GM12878 (cell line): ENCODE data around the gene PPP1R14D. TPM values are rescaled to one million over a fixed set of nuclear protein-coding genes. Genes with fewer than 3 reads are reported as not detected.

Source experiments
- ATAC-seq: fragments of 200-7000 bp; cut with Tn5 transposase; 3 replicates; pipeline ENCODE4 v1.9.1; 2020; ENCODE audit warnings: mild to moderate bottlenecking, moderate library complexity
- BruUV-seq: library from RNA; stranded (reverse); fragments of 400-500 nt; replicated peaks from 2 replicates; lab custom pipeline; 2021; lab: Mats Ljungman, UMichigan
- CTCF ChIA-PET: fragments of 300-600 bp; sonication (Branson Sonifier 250); formaldehyde crosslinking; extraction: SDS; loops from one replicate; lab custom pipeline; 2021; ENCODE audit warnings: inconsistent platforms; lab: Yijun Ruan, JAX
- POLR2A ChIA-PET: fragments of 350-600 bp; formaldehyde crosslinking; extraction: SDS; loops from one replicate; lab custom pipeline; 2021; ENCODE audit warnings: inconsistent platforms; lab: Charles Lee
- RAD21 ChIA-PET: fragments of 300-600 bp; sonication (Branson Sonifier 250); formaldehyde crosslinking; loops from one replicate; lab custom pipeline; 2023; ENCODE audit warnings: antibody characterized with exemption; ENCODE audit not compliant: unreplicated experiment; lab: Charles Lee
- SMC1A ChIA-PET: fragments of 300-600 bp; sonication (Branson Sonifier 250); formaldehyde crosslinking; loops from one replicate; lab custom pipeline; 2023; ENCODE audit not compliant: unreplicated experiment, uncharacterized antibody; lab: Charles Lee
- DNase-seq: peaks from one replicate; pipeline ENCODE4 v3.0.0-alpha.2; 2011; ENCODE audit warnings: low read depth, low spot score
- FAIRE-seq: peaks from 3 replicates; lab custom pipeline; 2011; peaks lifted over from hg19 to GRCh38; lab: Jason Lieb, UNC
- H2AFZ ChIP-seq: 2 replicates; pipeline ENCODE4 v1.6.0; 2011; ENCODE audit warnings: low read depth, low read length, control low read depth; ENCODE audit not compliant: control insufficient read depth
- H3K27ac ChIP-seq: 2 replicates; pipeline ENCODE4 v1.5.1; 2011; ENCODE audit warnings: control low read depth; ENCODE audit not compliant: control insufficient read depth, insufficient read depth
- H3K27me3 ChIP-seq, 2 experiments: replicated peaks in 1 of 2; 2 replicates each; pipeline versions ENCODE4 v1.6.0 to v1.6.1; 2011; ENCODE audit warnings: low read length in 1 of 2; ENCODE audit not compliant: control insufficient read depth in 2 of 2, insufficient read depth in 2 of 2
- H3K36me3 ChIP-seq, 2 experiments: 2 replicates each; pipeline ENCODE4 v1.5.1; 2011; ENCODE audit warnings: low read length in 1 of 2; ENCODE audit not compliant: control insufficient read depth in 2 of 2, insufficient read depth in 2 of 2
- H3K4me1 ChIP-seq: 2 replicates; pipeline ENCODE4 v1.6.1; 2011; ENCODE audit warnings: mild to moderate bottlenecking, low read length, moderate library complexity, mixed read lengths; ENCODE audit not compliant: control insufficient read depth, insufficient read depth
- H3K4me2 ChIP-seq: 2 replicates; pipeline ENCODE4 v1.6.0; 2011; ENCODE audit warnings: control low read depth; ENCODE audit not compliant: control insufficient read depth, insufficient read depth
- H3K4me3 ChIP-seq: fragments of 200-600 bp; sonication (generic); 2 replicates; pipeline ENCODE4 v1.5.1; 2016
- H3K79me2 ChIP-seq: 2 replicates; pipeline ENCODE4 v1.6.0; 2011; ENCODE audit warnings: low read length; ENCODE audit not compliant: control insufficient read depth, insufficient read depth
- H3K9ac ChIP-seq: 2 replicates; pipeline ENCODE4 v1.8.0; 2011; ENCODE audit warnings: low read length, control low read depth, mixed read lengths; ENCODE audit not compliant: control insufficient read depth, insufficient read depth
- H3K9me3 ChIP-seq: replicated peaks from 3 replicates; pipeline ENCODE4 v1.5.1; 2011; ENCODE audit warnings: mild to moderate bottlenecking, low read length; ENCODE audit not compliant: control insufficient read depth, insufficient read depth
- H4K20me1 ChIP-seq: 2 replicates; pipeline ENCODE4 v1.6.0; 2011; ENCODE audit not compliant: control insufficient read depth, insufficient read depth
- CREB1 ChIP-seq: IDR thresholded peaks from 2 replicates; pipeline ENCODE4 v1.6.1; 2012; ENCODE audit warnings: low read depth, mild to moderate bottlenecking, inconsistent platforms
- CREM ChIP-seq: IDR thresholded peaks from 2 replicates; pipeline ENCODE4 v1.6.1; 2014; ENCODE audit warnings: antibody characterized with exemption, low read depth
- ELK1 ChIP-seq: IDR thresholded peaks from 2 replicates; pipeline ENCODE4 v1.6.1; 2012; ENCODE audit warnings: low read depth, low read length, improper control_type of control experiment
- EZH2 ChIP-seq: IDR thresholded peaks from 2 replicates; pipeline ENCODE4 v1.6.1; 2012; ENCODE audit warnings: low read depth, mild to moderate bottlenecking, control low read depth, inconsistent platforms, low read length, borderline replicate concordance; ENCODE audit not compliant: control insufficient read depth
- MTA3 ChIP-seq: IDR thresholded peaks from 2 replicates; pipeline ENCODE4 v1.6.1; 2012; ENCODE audit warnings: low read length, inconsistent platforms, borderline replicate concordance
- NFYA ChIP-seq: IDR thresholded peaks from 2 replicates; pipeline ENCODE4 v1.6.1; 2011; ENCODE audit warnings: low read depth, mild to moderate bottlenecking, low read length, improper control_type of control experiment, borderline replicate concordance
- SIX5 ChIP-seq: IDR thresholded peaks from 2 replicates; pipeline ENCODE4 v1.6.1; 2011; ENCODE audit warnings: mild to moderate bottlenecking, low read depth, low read length, moderate library complexity; ENCODE audit not compliant: severe bottlenecking
- SPI1 ChIP-seq: IDR thresholded peaks from 2 replicates; pipeline ENCODE4 v1.6.1; 2011; ENCODE audit warnings: low read depth, mild to moderate bottlenecking, low read length, moderate library complexity, borderline replicate concordance; ENCODE audit not compliant: insufficient read depth
- WGBS: methylation state at CpG from one replicate; pipeline ENCODE4 v1.1.6; 2016; ENCODE audit warnings: low lambda C conversion rate; ENCODE audit not compliant: insufficient replicate concordance, insufficient coverage; ENCODE audit errors: missing lambda C conversion rate; 5-methylcytosine and 5-hydroxymethylcytosine counted together
- in situ Hi-C: fragments of 300-500 bp; cut with MboI; formaldehyde crosslinking; loops from 9 replicates; pipeline ENCODE4 v1.14.3; 2018; ENCODE audit warnings: mixed read lengths
- intact Hi-C: fragments of 100-400 bp; cut with micrococcal nuclease; formaldehyde crosslinking; loops from one replicate; pipeline ENCODE4 v1.14.2; 2022; ENCODE audit not compliant: unreplicated experiment
- polyA plus RNA-seq, 11 experiments: library from polyadenylated mRNA; depleted of rRNA in 4 of 11; unstranded in 6 of 11; stranded (reverse) in 5 of 11; fragments of >200 nt; fragmentation: Nextera tagmentation in 4 of 11; fragmentation: Illumina TruSeq in 1 of 11; extraction: Ambion mirVana in 4 of 11; extraction: Trizol in 1 of 11; gene quantifications; 1 replicate in 1 of 11; 2 replicates in 10 of 11; pipeline versions ENCODE4 v1.2.1 to v1.2.3, GENCODE V29; 2011 to 2016; ENCODE audit warnings: inconsistent platforms in 2 of 11, missing spikeins in 2 of 11, low read depth in 1 of 11
- total RNA-seq, 4 experiments: library from RNA; depleted of rRNA in 3 of 4; stranded (reverse); fragments of >200 nt in 3 of 4; fragmentation: Illumina TruSeq in 1 of 4; extraction: Trizol in 1 of 4; gene quantifications; 2 replicates each; pipeline versions ENCODE4 v1.2.1 to v1.2.3, GENCODE V29; 2013 to 2021

PPP1R14D gene
- total and polyA plus RNA-seq, 10 of the 15 experiments (the other 5 are each of a cell fraction or from before 2014, with no cell fraction given): 0.10 TPM; not detected in 9

GRCh38 chr15:40823572-40824343, 4.8 kb downstream of the PPP1R14D start:
- WGBS: 40% methylated on average over 1 of the region's 1 CpG
- H2AFZ ChIP-seq: no peak overlapping the region
- H3K79me2 ChIP-seq: no peaks in the 10 kb centered on the region
- no peaks in the 10 kb centered on the region for H4K20me1 ChIP-seq
- in situ Hi-C loops (no loop called here), intact Hi-C loops (no loop called here)
- H3K36me3 ChIP-seq: no peaks in the 10 kb centered on the region
- POLR2A ChIA-PET: interaction anchor here (0.7 kb wide), 1 partner anchor 20 kb away, joined by 4 read pairs; the partner anchor contains the start of gene SPINT1
- H3K4me2 ChIP-seq: no peak overlapping the region
- CTCF ChIA-PET: interaction anchor here (1.3 kb wide), 1 partner anchor 80 kb away, joined by 3 read pairs; no protein-coding TSS in a partner anchor
- H3K9me3 ChIP-seq: no peaks in the 10 kb centered on the region
- no peak overlapping the region for H3K27ac ChIP-seq
- ATAC-seq: no peak
- TF ChIP-seq NFYA (no peak), SIX5 (no peak), SPI1 (no peak), CREM (no peak), ELK1 (no peak), CREB1 (no peak), EZH2 (no peak), MTA3 (no peak)
- no peak for FAIRE-seq
- DNase-seq: no peak
- no TSS peak for BruUV-seq
- SMC1A ChIA-PET: no interaction called here
- RAD21 ChIA-PET: no interaction called here
- H3K9ac ChIP-seq: no peak overlapping the region
- no peaks in the 10 kb centered on the region for H3K4me1 ChIP-seq
- H3K4me3 ChIP-seq: no peak overlapping the region
- H3K27me3 ChIP-seq: no peaks in the 10 kb centered on the region; a peak in 1 of 4 replicates
